ENCODE data around the gene HOXB2.

DNA sequence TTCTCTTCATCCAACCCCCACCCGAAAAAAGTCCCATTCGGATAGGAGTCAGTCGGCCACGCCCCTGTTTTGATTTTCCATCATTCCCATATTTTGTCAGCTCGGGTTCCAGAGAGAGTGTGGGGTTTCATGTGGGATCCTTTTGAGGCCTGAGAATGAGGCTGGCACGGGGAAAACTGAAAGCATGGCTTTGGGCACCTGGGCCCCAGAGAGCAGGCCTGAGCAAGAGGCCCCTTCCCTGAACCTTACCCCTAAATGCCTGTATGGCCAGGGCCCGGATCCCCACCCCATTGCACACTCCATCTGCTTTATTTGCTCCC lies 37.8 kb upstream of the HOXB2 start:
- TF ChIP-seq, protein P1, sequence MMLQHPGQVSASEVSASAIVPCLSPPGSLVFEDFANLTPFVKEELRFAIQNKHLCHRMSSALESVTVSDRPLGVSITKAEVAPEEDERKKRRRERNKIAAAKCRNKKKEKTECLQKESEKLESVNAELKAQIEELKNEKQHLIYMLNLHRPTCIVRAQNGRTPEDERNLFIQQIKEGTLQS (CRISPR knock-in tag; conservative IDR thresholded peaks at IDR 0.05) = no peak
- TF ChIP-seq ZNF423 (CRISPR knock-in tag; IDR thresholded peaks at IDR 0.05) (no peak), CBFB (CRISPR knock-in tag; IDR thresholded peaks at IDR 0.05; ENCODE audit: low read depth) (no peak), SMAD4 (CRISPR knock-in tag; IDR thresholded peaks at IDR 0.05) (no peak)
- TF ChIP-seq, protein P2, sequence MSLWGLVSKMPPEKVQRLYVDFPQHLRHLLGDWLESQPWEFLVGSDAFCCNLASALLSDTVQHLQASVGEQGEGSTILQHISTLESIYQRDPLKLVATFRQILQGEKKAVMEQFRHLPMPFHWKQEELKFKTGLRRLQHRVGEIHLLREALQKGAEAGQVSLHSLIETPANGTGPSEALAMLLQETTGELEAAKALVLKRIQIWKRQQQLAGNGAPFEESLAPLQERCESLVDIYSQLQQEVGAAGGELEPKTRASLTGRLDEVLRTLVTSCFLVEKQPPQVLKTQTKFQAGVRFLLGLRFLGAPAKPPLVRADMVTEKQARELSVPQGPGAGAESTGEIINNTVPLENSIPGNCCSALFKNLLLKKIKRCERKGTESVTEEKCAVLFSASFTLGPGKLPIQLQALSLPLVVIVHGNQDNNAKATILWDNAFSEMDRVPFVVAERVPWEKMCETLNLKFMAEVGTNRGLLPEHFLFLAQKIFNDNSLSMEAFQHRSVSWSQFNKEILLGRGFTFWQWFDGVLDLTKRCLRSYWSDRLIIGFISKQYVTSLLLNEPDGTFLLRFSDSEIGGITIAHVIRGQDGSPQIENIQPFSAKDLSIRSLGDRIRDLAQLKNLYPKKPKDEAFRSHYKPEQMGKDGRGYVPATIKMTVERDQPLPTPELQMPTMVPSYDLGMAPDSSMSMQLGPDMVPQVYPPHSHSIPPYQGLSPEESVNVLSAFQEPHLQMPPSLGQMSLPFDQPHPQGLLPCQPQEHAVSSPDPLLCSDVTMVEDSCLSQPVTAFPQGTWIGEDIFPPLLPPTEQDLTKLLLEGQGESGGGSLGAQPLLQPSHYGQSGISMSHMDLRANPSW (CRISPR knock-in tag; conservative IDR thresholded peaks at IDR 0.05; ENCODE audit: low read depth) = no peak
- TF ChIP-seq, protein P3, sequence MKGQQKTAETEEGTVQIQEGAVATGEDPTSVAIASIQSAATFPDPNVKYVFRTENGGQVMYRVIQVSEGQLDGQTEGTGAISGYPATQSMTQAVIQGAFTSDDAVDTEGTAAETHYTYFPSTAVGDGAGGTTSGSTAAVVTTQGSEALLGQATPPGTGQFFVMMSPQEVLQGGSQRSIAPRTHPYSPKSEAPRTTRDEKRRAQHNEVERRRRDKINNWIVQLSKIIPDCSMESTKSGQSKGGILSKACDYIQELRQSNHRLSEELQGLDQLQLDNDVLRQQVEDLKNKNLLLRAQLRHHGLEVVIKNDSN (CRISPR knock-in tag; IDR thresholded peaks at IDR 0.05) = no peak

Data from WTC11 (cell line).